Liver (tissue), 3 donors: ENCODE results near the gene AFDN.
"Not testable (repeated sequence)": the region's sequence is repeated elsewhere in the genome, so short reads cannot be mapped to it uniquely, and the experiment has no call there.

Experiments used
- ATF3 ChIP-seq: IDR thresholded peaks from 2 replicates; pipeline ENCODE4 v1.6.1; 2016; ENCODE audit warnings: antibody characterized with exemption
- EGR1 ChIP-seq, 2 donors: IDR thresholded peaks; 2 replicates each; pipeline ENCODE4 v1.6.1; 2016 to 2018; ENCODE audit warnings: antibody characterized with exemption in 2 of 2, low read depth in 2 of 2
- FOXA1 ChIP-seq: IDR thresholded peaks from 2 replicates; pipeline ENCODE4 v1.6.1; 2016; ENCODE audit warnings: antibody characterized with exemption
- HNF4G ChIP-seq: IDR thresholded peaks from 2 replicates; pipeline ENCODE4 v1.6.1; 2016; ENCODE audit warnings: antibody characterized with exemption
- JUND ChIP-seq, 2 donors: IDR thresholded peaks; 2 replicates each; pipeline ENCODE4 v1.6.1; 2016; ENCODE audit warnings: antibody characterized with exemption in 2 of 2
- REST ChIP-seq: IDR thresholded peaks from 2 replicates; pipeline ENCODE4 v1.6.1; 2016; ENCODE audit warnings: antibody characterized with exemption, mild to moderate bottlenecking
- SP1 ChIP-seq: IDR thresholded peaks from 2 replicates; pipeline ENCODE4 v1.6.1; 2018; ENCODE audit warnings: antibody characterized with exemption, mild to moderate bottlenecking
- TAF1 ChIP-seq: conservative IDR thresholded peaks from 2 replicates; pipeline ENCODE4 v1.6.1; 2016; ENCODE audit warnings: antibody characterized with exemption, mild to moderate bottlenecking
- YY1 ChIP-seq: IDR thresholded peaks from 2 replicates; pipeline ENCODE4 v1.6.1; 2016; ENCODE audit warnings: antibody characterized with exemption, mild to moderate bottlenecking
- TF ChIP-seq, protein P1 (sequence below): fragments of 150-350 bp; IDR thresholded peaks from 2 replicates; pipeline ENCODE4 v1.5.1; 2017; ENCODE audit warnings: improper control_type of control experiment, low read depth, low read length; ENCODE audit not compliant: missing input control
- TF ChIP-seq, protein P2 (sequence below): IDR thresholded peaks from 2 replicates; pipeline ENCODE4 v1.6.1; 2016; ENCODE audit warnings: antibody characterized with exemption
- donor health status: healthy.
- donor health status: healthy.

- TF ChIP-seq, protein P1, sequence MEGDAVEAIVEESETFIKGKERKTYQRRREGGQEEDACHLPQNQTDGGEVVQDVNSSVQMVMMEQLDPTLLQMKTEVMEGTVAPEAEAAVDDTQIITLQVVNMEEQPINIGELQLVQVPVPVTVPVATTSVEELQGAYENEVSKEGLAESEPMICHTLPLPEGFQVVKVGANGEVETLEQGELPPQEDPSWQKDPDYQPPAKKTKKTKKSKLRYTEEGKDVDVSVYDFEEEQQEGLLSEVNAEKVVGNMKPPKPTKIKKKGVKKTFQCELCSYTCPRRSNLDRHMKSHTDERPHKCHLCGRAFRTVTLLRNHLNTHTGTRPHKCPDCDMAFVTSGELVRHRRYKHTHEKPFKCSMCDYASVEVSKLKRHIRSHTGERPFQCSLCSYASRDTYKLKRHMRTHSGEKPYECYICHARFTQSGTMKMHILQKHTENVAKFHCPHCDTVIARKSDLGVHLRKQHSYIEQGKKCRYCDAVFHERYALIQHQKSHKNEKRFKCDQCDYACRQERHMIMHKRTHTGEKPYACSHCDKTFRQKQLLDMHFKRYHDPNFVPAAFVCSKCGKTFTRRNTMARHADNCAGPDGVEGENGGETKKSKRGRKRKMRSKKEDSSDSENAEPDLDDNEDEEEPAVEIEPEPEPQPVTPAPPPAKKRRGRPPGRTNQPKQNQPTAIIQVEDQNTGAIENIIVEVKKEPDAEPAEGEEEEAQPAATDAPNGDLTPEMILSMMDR: not testable (repeated sequence)
- TF ChIP-seq FOXA1; EGR1 (IDR thresholded peaks at IDR 0.05; ENCODE audit: low read depth in 2 of 2); SP1; YY1; REST; TAF1; HNF4G; JUND (IDR thresholded peaks at IDR 0.05); ATF3: not testable (repeated sequence)
- TF ChIP-seq, protein P2, sequence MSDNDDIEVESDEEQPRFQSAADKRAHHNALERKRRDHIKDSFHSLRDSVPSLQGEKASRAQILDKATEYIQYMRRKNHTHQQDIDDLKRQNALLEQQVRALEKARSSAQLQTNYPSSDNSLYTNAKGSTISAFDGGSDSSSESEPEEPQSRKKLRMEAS: not testable (repeated sequence)
Observed at GRCh38 chr6:167976116-167976657, 149.5 kb downstream of the AFDN start.
